ENCODE data around the gene TUBGCP2.

TUBGCP2 gene

DNA sequence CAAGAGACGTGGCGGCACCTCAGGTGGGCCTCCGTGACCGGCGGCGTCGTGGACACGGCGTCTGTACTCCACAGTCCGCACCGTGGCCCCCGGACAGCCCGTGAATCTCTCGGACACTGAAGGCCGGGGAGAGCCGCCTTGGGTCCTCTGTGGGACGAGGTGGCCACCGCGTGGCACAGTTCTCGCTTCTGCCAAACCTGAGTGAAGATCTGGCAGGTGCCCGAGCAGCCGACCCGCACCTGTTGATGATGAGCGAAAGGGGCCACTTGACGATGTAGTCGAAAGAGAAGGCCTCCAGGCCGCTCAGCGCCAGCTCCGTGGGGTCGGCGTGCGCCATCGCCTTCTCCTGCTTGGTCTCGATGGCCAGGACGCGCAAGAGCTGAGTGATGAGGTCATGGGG is 23.5 kb downstream of the TUBGCP2 start:
- TF ChIP-seq, protein P1, sequence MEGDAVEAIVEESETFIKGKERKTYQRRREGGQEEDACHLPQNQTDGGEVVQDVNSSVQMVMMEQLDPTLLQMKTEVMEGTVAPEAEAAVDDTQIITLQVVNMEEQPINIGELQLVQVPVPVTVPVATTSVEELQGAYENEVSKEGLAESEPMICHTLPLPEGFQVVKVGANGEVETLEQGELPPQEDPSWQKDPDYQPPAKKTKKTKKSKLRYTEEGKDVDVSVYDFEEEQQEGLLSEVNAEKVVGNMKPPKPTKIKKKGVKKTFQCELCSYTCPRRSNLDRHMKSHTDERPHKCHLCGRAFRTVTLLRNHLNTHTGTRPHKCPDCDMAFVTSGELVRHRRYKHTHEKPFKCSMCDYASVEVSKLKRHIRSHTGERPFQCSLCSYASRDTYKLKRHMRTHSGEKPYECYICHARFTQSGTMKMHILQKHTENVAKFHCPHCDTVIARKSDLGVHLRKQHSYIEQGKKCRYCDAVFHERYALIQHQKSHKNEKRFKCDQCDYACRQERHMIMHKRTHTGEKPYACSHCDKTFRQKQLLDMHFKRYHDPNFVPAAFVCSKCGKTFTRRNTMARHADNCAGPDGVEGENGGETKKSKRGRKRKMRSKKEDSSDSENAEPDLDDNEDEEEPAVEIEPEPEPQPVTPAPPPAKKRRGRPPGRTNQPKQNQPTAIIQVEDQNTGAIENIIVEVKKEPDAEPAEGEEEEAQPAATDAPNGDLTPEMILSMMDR (IDR thresholded peaks at IDR 0.05; ENCODE audit: low read depth, low read length) = no peak
- H3K4me3 ChIP-seq (replicated peaks in 1 of 2; ENCODE audit: low read depth in 2 of 2, low read length in 2 of 2) = no peak overlapping the region
- no peak for DNase-seq (ENCODE audit: low read depth in 2 of 2)

DNA sequence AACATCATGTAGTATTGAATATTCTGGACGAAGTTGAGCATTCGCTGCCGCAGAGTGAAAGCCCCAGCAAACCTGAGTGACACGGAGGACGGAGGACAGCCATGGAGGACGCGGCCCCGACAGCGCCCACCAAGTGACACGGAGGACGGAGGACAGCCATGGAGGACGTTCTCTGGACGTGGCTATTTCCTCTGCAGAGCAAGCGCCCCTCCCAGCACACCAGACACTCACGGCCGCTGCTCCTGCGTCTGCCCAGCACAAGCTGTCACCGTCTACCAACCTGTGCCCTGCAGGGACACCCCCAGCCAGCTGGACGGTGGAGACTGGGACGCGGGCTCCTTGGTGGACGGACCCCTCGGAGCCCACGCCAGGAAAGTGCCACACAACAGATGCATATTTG is 24.7 kb downstream of the TUBGCP2 start:
- DNase-seq (ENCODE audit: low read depth in 2 of 2) = no peak
- TF ChIP-seq, protein P1 (IDR thresholded peaks at IDR 0.05; ENCODE audit: low read depth, low read length) = no peak
- H3K4me3 ChIP-seq (replicated peaks in 1 of 2; ENCODE audit: low read depth in 2 of 2, low read length in 2 of 2) = no peak overlapping the region

DNA sequence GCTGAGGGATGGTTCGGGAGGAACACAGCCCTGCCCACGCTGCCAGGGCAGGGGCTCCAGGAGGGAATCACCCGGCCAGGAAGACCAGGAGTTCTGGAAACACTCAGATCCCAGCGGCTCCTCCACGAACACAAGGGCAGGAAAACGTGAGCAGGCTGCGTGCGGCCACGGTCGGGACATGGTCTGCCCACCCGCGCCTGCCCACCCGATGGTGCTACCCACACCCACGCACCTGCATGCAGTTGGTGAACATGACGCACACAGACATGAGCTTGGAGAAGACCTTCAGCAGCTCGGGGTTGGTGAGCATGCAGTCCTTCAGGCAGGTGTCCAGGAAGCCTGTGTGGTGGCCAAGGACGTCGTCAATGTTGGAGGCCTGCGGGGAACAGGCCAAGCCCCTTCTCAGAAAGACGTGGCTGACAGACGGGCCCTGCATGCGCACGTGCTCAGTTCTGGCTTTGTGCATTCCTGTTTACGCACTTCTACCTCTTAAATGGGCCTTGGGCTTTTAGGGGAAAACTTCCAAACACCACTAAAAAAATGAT is 25.8 kb downstream of the TUBGCP2 start:
- TF ChIP-seq, protein P1 (IDR thresholded peaks at IDR 0.05; ENCODE audit: low read depth, low read length) = no peak
- H3K4me3 ChIP-seq (replicated peaks in 1 of 2; ENCODE audit: low read depth in 2 of 2, low read length in 2 of 2) = no peak overlapping the region
- DNase-seq (ENCODE audit: low read depth in 2 of 2) = no peak

DNA sequence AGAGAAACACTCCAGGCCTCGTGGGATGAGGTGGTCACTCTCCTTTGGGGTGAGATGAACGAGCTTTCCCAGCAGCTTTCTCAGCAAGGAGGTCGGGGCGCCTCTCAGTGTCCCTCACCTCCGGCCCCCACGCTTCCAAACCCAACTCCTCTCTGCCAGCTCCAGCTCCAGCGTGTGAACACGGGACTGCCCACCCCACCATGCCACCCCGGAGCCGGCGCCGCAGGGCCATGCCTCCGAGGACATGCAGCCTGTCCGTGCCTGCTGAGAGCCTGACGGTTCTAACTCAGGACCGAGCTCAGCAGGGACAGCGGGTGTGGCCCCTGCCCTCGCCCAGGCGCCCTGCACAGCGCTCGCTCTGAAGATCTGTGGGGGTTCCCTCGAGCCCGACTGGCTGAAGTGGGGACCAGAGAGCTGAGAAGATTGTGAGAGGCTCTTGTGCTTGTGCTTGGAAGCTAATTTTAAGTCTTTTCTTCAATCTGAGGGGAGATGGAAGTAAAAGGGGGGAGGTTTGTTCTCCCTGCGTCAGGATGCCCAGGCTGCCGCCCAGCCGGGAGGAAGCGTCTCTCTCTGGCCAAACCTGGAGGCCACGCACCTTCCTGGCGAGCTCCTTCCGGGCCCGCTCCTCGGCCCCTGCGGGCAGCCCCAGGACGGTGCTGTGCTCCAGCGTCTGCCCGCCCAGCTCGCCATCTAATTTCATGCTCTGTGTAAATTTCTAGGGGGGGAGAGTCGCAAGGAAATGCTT is 26.9 kb downstream of the TUBGCP2 start:
- DNase-seq (ENCODE audit: low read depth in 2 of 2) = no peak
- no peak overlapping the region for H3K4me3 ChIP-seq (replicated peaks in 1 of 2; ENCODE audit: low read depth in 2 of 2, low read length in 2 of 2)
- TF ChIP-seq, protein P1 (IDR thresholded peaks at IDR 0.05; ENCODE audit: low read depth, low read length) = no peak

DNA sequence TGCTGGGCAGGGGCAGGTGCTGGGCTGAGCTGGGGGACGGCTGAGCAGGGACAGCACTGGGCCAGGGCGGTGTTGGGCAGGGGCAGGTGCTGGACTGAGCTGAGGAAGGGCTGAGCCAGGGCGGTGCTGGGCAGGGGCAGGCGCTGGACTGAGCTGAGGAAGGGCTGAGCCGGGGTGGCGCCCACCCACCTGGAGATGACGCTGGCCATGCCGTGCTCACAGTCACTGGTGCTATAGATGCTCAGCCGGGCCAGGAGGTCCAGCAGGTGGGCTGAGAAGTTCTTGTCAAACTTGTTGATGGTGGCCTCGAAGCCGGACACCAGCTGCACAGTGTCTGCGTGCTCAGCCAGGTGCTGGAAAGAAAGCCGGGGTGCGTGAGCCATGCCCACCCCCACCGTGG is 27.6 kb downstream of the TUBGCP2 start:
- DNase-seq (ENCODE audit: low read depth in 2 of 2) = no peak
- TF ChIP-seq, protein P1 (IDR thresholded peaks at IDR 0.05; ENCODE audit: low read depth, low read length) = no peak
- H3K4me3 ChIP-seq (replicated peaks in 1 of 2; ENCODE audit: low read depth in 2 of 2, low read length in 2 of 2) = no peak overlapping the region

DNA sequence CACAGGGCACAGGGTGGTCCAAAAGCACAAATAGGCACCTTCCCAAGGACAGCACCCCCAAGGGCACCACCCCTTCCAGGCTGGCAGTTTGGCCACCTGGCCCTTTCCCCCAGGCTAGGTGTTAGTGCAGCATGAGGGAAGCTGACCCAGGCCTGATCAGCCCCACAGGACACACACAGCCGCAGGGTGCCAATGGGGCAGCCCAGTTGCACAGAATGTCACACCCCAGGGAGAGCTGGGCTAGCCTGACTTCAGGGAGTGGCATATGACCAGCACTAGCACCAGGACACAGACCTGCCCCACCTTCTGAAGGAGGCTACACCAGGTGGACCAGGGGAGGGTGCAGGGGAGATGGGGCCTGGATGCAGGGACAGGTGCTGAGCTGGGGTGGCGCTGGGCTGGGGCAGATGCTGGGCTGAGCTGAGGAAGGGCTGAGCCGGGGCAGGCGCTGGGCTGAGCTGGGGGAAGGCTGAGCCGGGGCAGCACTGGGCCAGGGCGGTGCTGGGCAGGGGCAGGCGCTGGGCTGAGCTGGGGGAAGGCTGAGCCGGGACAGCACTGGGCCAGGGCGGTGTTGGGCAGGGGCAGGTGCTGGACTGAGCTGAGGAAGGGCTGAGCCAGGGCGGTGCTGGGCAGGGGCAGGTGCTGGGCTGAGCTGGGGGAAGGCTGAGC is 28.1 kb downstream of the TUBGCP2 start:
- DNase-seq (ENCODE audit: low read depth in 2 of 2) = no peak
- TF ChIP-seq, protein P1 (IDR thresholded peaks at IDR 0.05; ENCODE audit: low read depth, low read length) = no peak
- no peak overlapping the region for H3K4me3 ChIP-seq (replicated peaks in 1 of 2; ENCODE audit: low read depth in 2 of 2, low read length in 2 of 2)
